Chondrocyte (in vitro differentiated cells): ENCODE results near the gene NDUFB7. TPM values are rescaled to one million over a fixed set of nuclear protein-coding genes. Genes with fewer than 3 reads are reported as not detected.
"Not testable (repeated sequence)": the region's sequence is repeated elsewhere in the genome, so short reads cannot be mapped to it uniquely, and the experiment has no call there.

Experiments
- DNase-seq: peaks from one replicate; pipeline ENCODE4 v3.0.0; 2021; ENCODE audit warnings: mixed read lengths, low spot score
- H3K27ac Mint-ChIP-seq: one replicate; pipeline ENCODE4 v1.8.0; 2021; ENCODE audit warnings: mild to moderate bottlenecking, moderate library complexity, mixed read lengths; ENCODE audit not compliant: unreplicated experiment
- H3K27me3 Mint-ChIP-seq: 2 replicates; pipeline ENCODE4 v1.8.0; 2021; ENCODE audit warnings: low read depth, mixed read lengths
- H3K36me3 Mint-ChIP-seq: 2 replicates; pipeline ENCODE4 v1.8.0; 2021; ENCODE audit warnings: low read depth, mixed read lengths
- H3K4me1 Mint-ChIP-seq: 2 replicates; pipeline ENCODE4 v1.8.0; 2021; ENCODE audit warnings: low read depth, mild to moderate bottlenecking, mixed read lengths
- H3K4me3 Mint-ChIP-seq: one replicate; pipeline ENCODE4 v1.8.0; 2021; ENCODE audit warnings: mild to moderate bottlenecking, moderate library complexity, mixed read lengths; ENCODE audit not compliant: unreplicated experiment
- H3K9me3 Mint-ChIP-seq: 2 replicates; pipeline ENCODE4 v1.8.0; 2021; ENCODE audit warnings: low read depth, mixed read lengths
- total RNA-seq: library from RNA; stranded (reverse); gene quantifications from 3 replicates; pipeline ENCODE4 v1.2.1, GENCODE V29; 2021
- TF ChIP-seq, protein P1 (sequence below): fragments of 200-600 bp; sonication (generic); IDR thresholded peaks from 2 replicates; pipeline ENCODE4 v1.5.0; 2021; ENCODE audit warnings: antibody characterized with exemption, mild to moderate bottlenecking, moderate library complexity

The NDUFB7 gene
- total RNA-seq, 1 donor from 2014 or later = 128 TPM

DNA sequence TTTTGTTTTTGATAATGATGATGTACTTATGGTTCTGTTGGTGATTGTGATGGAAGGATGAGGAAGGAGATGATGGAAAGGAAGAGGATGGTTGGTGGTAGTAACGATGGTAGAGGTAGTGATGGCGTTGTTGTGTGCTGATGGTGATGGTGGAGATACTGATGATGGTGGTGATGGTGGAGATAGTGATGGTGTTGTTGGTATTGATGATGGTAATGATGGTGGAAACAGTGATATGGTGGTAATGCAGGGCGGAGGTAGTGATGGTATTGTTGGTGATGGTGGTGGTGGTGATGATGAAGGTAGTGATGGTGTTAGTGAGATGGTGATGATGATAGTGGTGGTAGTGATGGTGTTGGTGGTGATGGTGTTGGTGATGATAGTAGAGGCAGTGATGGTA is 23.7 kb upstream of the NDUFB7 start:
- TF ChIP-seq, protein P1, sequence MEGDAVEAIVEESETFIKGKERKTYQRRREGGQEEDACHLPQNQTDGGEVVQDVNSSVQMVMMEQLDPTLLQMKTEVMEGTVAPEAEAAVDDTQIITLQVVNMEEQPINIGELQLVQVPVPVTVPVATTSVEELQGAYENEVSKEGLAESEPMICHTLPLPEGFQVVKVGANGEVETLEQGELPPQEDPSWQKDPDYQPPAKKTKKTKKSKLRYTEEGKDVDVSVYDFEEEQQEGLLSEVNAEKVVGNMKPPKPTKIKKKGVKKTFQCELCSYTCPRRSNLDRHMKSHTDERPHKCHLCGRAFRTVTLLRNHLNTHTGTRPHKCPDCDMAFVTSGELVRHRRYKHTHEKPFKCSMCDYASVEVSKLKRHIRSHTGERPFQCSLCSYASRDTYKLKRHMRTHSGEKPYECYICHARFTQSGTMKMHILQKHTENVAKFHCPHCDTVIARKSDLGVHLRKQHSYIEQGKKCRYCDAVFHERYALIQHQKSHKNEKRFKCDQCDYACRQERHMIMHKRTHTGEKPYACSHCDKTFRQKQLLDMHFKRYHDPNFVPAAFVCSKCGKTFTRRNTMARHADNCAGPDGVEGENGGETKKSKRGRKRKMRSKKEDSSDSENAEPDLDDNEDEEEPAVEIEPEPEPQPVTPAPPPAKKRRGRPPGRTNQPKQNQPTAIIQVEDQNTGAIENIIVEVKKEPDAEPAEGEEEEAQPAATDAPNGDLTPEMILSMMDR = no peak
- Mint-ChIP-seq H3K4me1 (no peaks in the 10 kb centered on the region), H3K27me3 (peaks cover 2% of the 10 kb centered on the region), H3K9me3 (peaks cover 7% of the 10 kb centered on the region), H3K36me3 (no peaks in the 10 kb centered on the region), H3K4me3 (no peak overlapping the region), H3K27ac (no peak overlapping the region)
- no peak for DNase-seq

DNA sequence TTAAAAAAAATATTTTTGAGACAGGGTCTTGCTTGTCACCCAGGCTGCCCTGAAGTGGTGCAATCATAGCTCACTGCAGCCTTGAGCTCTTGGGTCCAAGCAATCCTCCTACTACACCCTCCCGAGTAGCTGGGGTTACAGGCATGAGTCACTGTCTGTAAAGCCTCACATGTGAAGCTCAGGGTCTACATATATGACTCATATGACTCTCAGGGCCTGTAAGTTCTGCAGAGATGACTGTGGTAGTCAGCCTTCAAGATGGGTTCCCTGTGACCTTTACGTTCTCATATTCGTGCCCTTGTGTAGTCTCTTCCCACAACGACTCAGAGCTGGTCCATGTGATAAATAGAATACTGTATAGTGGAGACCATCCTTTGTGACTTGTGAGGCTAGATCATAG is 17.6 kb upstream of the NDUFB7 start:
- not testable (repeated sequence) for H3K36me3 Mint-ChIP-seq, H3K9me3 Mint-ChIP-seq, H3K4me1 Mint-ChIP-seq, H3K27ac Mint-ChIP-seq, DNase-seq, H3K27me3 Mint-ChIP-seq, H3K4me3 Mint-ChIP-seq

DNA sequence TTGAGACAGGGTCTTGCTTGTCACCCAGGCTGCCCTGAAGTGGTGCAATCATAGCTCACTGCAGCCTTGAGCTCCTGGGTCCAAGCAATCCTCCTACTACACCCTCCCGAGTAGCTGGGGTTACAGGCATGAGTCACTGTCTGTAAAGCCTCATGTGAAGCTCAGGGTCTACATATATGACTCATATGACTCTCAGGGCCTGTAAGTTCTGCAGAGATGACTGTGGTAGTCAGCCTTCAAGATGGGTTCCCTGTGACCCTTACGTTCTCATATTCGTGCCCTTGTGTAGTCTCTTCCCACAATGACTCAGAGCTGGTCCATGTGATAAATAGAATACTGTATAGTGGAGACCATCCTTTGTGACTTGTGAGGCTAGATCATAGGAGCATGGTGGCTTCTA is 13.3 kb upstream of the NDUFB7 start:
- H3K36me3 Mint-ChIP-seq, H3K4me3 Mint-ChIP-seq, H3K27ac Mint-ChIP-seq, H3K9me3 Mint-ChIP-seq, H3K4me1 Mint-ChIP-seq, H3K27me3 Mint-ChIP-seq, DNase-seq: not testable (repeated sequence)

DNA sequence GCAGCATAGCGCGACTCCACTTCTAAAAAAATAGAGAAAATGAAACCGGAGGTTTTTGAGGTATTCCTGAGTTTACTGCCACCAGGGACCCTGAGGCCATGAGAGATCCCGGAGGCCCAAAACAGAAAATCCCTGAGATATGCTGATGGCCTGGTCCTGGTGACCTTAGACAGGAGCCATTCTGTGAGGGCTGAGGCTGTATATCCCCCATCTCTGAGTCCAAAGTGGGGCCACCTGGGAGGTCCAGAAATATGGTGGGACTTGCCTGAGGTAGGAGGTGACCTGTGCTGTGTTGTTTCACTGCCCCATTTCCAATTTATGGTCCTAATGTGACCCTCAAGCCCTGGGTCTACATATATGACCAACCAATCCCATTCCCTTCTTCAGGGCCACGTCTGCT is 12.5 kb upstream of the NDUFB7 start:
- not testable (repeated sequence) for H3K27ac Mint-ChIP-seq, H3K4me3 Mint-ChIP-seq, H3K4me1 Mint-ChIP-seq, H3K27me3 Mint-ChIP-seq, H3K36me3 Mint-ChIP-seq, H3K9me3 Mint-ChIP-seq, DNase-seq

DNA sequence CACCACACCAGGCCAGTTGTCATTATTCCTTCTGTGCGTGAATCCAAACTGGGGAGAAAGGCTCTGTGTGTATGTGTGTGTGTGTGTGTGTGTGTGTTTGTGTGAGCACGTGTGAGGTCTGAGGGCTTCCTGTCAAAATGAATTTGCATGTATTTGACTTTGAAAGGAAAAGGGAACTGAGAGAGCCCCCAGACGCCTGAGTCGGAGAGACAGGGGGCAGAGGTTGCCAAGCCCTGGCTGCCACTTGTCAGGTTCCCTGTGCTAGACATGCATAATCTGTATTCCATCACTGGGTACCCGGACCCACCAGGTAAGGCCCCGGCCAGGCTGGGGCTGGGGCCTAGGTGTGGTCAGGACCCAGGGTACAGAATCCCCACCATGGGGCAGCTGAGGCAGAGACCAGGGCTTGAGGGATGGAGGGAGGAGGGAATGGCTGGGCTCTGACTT is 11.1 kb upstream of the NDUFB7 start, which contains the start of gene CLEC17A:
CLEC17A (plus strand) TSS at position 191 of the 447 bp plus-strand sequence; CDS start at position 268, 77 bp downstream.
- H3K4me1 Mint-ChIP-seq = no peaks in the 10 kb centered on the region
- no peaks in the 10 kb centered on the region for H3K9me3 Mint-ChIP-seq
- no peak within 1 kb of the TSS for H3K27ac Mint-ChIP-seq
- no peaks in the 10 kb centered on the region for H3K36me3 Mint-ChIP-seq
- TF ChIP-seq, protein P1 = no peak
- H3K27me3 Mint-ChIP-seq = no peaks in the 10 kb centered on the region
- no peak for DNase-seq
- H3K4me3 Mint-ChIP-seq = no peak within 1 kb of the TSS

DNA sequence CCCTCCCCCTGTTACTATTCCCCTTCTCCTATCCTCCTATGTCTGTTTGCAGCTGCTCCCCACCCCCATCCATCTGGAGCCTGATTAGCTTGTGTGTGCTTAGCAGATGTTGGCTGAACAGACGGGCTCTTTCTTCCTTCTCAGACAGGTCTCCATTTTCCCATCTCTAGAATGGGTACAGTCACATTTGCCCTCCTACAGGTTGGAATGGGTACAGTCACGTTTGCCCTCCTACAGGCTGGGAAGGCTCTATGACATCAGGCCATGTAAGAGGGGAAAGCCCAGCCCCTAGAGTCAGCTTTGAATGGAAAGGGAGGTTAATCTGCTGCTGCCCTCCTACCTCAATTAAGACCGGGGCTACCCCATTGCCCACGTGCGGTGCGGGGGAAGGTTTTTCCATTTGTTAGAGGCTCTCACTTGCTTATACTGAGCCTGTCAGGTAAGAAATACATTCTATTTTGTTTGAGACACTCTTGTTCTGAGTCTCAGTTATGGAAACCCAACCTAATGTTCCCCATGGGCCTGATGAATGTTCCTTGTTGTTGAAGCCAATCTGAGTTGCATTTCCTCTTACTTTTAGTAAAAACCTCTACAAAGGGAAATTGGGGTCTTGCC is 8.9 kb upstream of the NDUFB7 start:
- DNase-seq = no peak
- H3K27ac Mint-ChIP-seq = no peak overlapping the region

More for the DNA sequence above, 8.9 kb upstream of the NDUFB7 start:
- Mint-ChIP-seq H3K9me3 (no peaks in the 10 kb centered on the region), H3K27me3 (no peaks in the 10 kb centered on the region), H3K36me3 (no peaks in the 10 kb centered on the region), H3K4me3 (no peak overlapping the region), H3K4me1 (no peaks in the 10 kb centered on the region)
- TF ChIP-seq, protein P1 = no peak
